ENCODE data around the gene CTSW.

The CTSW gene

DNA sequence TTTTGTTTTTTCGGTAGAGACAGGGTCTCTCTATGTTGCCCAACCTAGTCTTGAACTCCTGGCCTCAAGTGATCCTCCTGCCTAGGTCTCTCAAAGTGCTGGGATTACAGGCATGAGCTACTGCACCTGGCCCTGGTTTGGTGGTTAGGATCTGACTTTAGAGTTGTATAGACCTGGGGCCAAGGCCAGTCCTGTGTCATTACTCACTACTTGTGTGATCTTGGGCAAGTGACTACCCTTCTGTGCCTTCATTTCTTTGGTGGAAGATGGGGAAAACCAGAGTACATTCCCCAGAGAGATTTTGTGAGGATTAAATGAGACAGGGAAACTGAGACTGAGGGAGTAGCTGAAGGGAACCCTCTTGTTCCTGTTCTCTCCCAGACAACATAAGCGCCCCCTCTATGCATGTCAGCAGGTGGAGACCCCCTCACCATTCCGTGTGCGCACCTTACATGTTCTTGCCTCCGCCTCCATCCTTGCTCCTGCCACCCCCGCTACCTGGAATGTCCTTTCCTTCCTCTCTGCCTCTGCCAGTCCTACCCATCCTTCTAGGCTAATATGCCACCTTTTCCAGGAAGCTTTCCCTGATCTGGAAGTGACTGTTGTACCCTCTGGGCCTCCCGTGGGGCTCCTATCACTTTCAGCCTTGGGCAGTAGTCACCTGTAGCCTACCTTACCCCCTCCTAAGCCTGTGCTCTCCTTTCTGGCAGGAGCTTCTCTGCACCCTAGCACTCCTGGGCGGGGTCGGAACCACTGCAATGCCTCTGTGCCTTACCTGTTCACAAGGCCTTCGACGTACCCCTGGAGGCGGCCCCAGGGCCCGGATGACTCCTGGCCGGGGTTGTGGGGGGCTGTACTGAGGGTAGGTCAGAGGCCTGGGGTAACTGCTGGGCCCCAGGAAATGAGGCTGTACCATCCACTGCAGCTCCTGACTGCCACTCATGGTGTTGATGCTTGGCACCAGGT, 16.7 kb downstream of the CTSW start:
- Histone ChIP-seq H3K9ac (ENCODE audit: low read length) (peak overlapping the region; percentile 100), H3K27me3 (ENCODE audit: control insufficient read depth in 1 of 2, insufficient read depth in 1 of 2, low read length in 2 of 2) (no peaks in the 10 kb centered on the region), H2AK5ac (ENCODE audit: low read length, severe bottlenecking) (peak overlapping the region; percentile 43), H2BK12ac (ENCODE audit: low read length in 2 of 2) (peak overlapping the region in 1 of 2 experiments; percentile 20), H4K8ac (ENCODE audit: low read length) (no peak overlapping the region), H3K4me3 (ENCODE audit: insufficient read depth in 1 of 2, low read depth in 1 of 2, low read length in 2 of 2) (peak overlapping the region in 1 of 2 experiments; percentile 98), H2BK15ac (ENCODE audit: low read depth, poor library complexity, severe bottlenecking) (no peak overlapping the region), H3K4me1 (ENCODE audit: control insufficient read depth, insufficient read depth, low read depth, low read length) (peaks cover 43% of the 10 kb centered on the region), H3K79me1 (replicated peaks; ENCODE audit: low read length, poor library complexity, severe bottlenecking) (peaks cover under 1% of the 10 kb centered on the region), H3K4ac (ENCODE audit: low read depth in 1 of 2, low read length in 2 of 2) (peak overlapping the region in 1 of 2 experiments; percentile 26), H3K36me3 (ENCODE audit: control insufficient read depth in 1 of 2, insufficient read depth in 2 of 2, low read depth in 1 of 2, low read length in 2 of 2) (peaks cover 48 to 57% of the 10 kb centered on the region in 2 experiments), H3K14ac (ENCODE audit: low read length in 2 of 2) (peak overlapping the region in 1 of 2 experiments; percentile 64), H4K91ac (ENCODE audit: low read length) (no peak overlapping the region), H3K9me3 (ENCODE audit: control insufficient read depth, low read length) (no peaks in the 10 kb centered on the region), H3K4me2 (ENCODE audit: low read length, poor library complexity, severe bottlenecking) (peak overlapping the region; percentile 18), H2BK120ac (ENCODE audit: low read depth, low read length) (no peak overlapping the region), H2BK5ac (ENCODE audit: low read depth, low read length, poor library complexity, severe bottlenecking) (no peak overlapping the region), H3K18ac (ENCODE audit: low read depth in 1 of 2, low read length in 2 of 2) (peak overlapping the region in 1 of 2 experiments; percentile 29), H3K27ac (ENCODE audit: low read length, poor library complexity, severe bottlenecking) (peak overlapping the region; percentile 11), H3K23ac (ENCODE audit: low read length in 2 of 2) (peak overlapping the region in 1 of 2 experiments; percentile 95), H2AFZ (ENCODE audit: low read depth, low read length) (no peak overlapping the region)
- DNase-seq, result no peak
- 93% methylated on average over 14 of the region's 14 CpGs for WGBS

DNA sequence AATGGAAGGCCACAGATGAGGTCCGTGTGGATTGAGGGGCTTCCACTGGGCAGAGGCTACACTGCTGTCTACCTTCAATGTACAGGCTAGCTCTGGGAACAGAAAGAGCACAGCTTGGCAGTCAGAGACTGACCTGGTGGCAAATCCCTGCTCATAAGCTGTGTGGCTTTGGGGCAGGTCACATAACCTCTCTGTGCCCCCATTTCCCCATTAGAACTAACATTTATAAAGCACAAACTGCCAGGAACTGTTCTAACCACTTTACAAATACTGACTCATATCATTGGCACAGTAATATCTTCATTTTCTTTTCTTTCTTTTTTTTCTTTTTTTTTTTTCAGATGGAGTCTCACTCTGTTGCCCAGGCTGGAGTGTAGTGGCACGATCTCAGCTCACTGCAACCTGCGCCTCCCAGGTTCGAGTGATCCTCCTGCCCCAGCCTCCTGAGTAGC, 17.4 kb downstream of the CTSW start:
- Histone ChIP-seq H3K9me3 (ENCODE audit: control insufficient read depth, low read length) (no peaks in the 10 kb centered on the region), H3K23ac (ENCODE audit: low read length in 2 of 2) (peak overlapping the region in 1 of 2 experiments; percentile 95), H4K91ac (ENCODE audit: low read length) (no peak overlapping the region), H3K27ac (ENCODE audit: low read length, poor library complexity, severe bottlenecking) (peak overlapping the region; percentile 11), H2BK5ac (ENCODE audit: low read depth, low read length, poor library complexity, severe bottlenecking) (no peak overlapping the region), H3K4ac (ENCODE audit: low read depth in 1 of 2, low read length in 2 of 2) (no peak overlapping the region), H3K79me1 (replicated peaks; ENCODE audit: low read length, poor library complexity, severe bottlenecking) (peaks cover 2% of the 10 kb centered on the region), H3K18ac (ENCODE audit: low read depth in 1 of 2, low read length in 2 of 2) (no peak overlapping the region), H2AFZ (ENCODE audit: low read depth, low read length) (no peak overlapping the region), H3K4me1 (ENCODE audit: control insufficient read depth, insufficient read depth, low read depth, low read length) (peaks cover 41% of the 10 kb centered on the region), H2BK120ac (ENCODE audit: low read depth, low read length) (no peak overlapping the region), H3K14ac (ENCODE audit: low read length in 2 of 2) (no peak overlapping the region), H3K36me3 (ENCODE audit: control insufficient read depth in 1 of 2, insufficient read depth in 2 of 2, low read depth in 1 of 2, low read length in 2 of 2) (peaks cover 42 to 54% of the 10 kb centered on the region in 2 experiments), H2BK15ac (ENCODE audit: low read depth, poor library complexity, severe bottlenecking) (no peak overlapping the region), H2BK12ac (ENCODE audit: low read length in 2 of 2) (peak overlapping the region in 1 of 2 experiments; percentile 20), H2AK5ac (ENCODE audit: low read length, severe bottlenecking) (peak overlapping the region; percentile 43), H3K4me2 (ENCODE audit: low read length, poor library complexity, severe bottlenecking) (peak overlapping the region; percentile 46), H3K4me3 (ENCODE audit: insufficient read depth in 1 of 2, low read depth in 1 of 2, low read length in 2 of 2) (peak overlapping the region in 1 of 2 experiments; percentile 98), H3K9ac (ENCODE audit: low read length) (peak overlapping the region; percentile 100), H3K27me3 (ENCODE audit: control insufficient read depth in 1 of 2, insufficient read depth in 1 of 2, low read length in 2 of 2) (no peaks in the 10 kb centered on the region), H4K8ac (ENCODE audit: low read length) (peak overlapping the region; percentile 45)
- WGBS, result 86% methylated on average over 4 of the region's 4 CpGs
- no peak for DNase-seq

DNA sequence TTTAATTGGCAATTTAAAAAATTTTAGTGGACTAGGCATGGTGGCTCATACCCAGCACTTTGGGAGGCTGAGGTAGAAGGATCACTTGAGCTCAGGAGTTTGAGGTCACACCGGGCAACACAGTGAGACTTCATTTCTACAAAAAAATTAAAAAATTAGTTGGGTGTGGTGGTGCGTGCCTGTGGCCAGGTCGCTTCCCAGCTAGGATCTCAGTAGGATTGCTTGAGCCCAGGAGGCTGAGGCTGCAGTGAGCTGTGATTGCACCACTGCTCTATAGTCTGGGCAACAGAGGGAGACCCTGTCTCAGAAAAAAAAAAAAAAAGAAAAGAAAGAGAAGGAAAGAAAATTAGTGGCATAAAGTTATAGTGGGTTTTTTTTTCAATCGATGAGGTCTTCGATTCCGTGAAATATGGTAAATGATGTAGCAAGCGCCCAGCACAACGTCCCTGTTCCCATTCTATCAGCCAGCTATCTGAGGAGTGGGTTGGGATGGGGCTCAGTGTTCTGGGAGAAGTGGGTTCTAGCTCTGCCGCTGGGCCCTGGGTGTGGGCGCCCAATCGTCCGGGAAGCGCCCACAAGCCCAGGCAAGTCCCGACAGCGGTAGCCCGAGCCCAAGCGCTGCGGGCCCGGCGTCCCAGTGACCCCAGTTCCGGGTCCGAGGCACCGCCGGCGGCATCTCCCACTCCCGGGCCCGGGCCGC, 19.2 kb downstream of the CTSW start:
- H2AK5ac ChIP-seq (ENCODE audit: low read length, severe bottlenecking), result peak overlapping the region; percentile 11
- WGBS, result 8% methylated on average over 23 of the region's 28 CpGs
- peak overlapping the region; percentile 64 for H2BK120ac ChIP-seq (ENCODE audit: low read depth, low read length)
- H3K4me3 ChIP-seq (ENCODE audit: insufficient read depth in 1 of 2, low read depth in 1 of 2, low read length in 2 of 2), result peak overlapping the region; percentile 80 to 98
- H3K36me3 ChIP-seq (ENCODE audit: control insufficient read depth in 1 of 2, insufficient read depth in 2 of 2, low read depth in 1 of 2, low read length in 2 of 2), result peaks cover 29 to 38% of the 10 kb centered on the region in 2 experiments
- peak overlapping the region; percentile 70 for H2BK15ac ChIP-seq (ENCODE audit: low read depth, poor library complexity, severe bottlenecking)
- peak overlapping the region; percentile 100 for H3K9ac ChIP-seq (ENCODE audit: low read length)
- DNase-seq, result no peak
- H2BK5ac ChIP-seq (ENCODE audit: low read depth, low read length, poor library complexity, severe bottlenecking), result peak overlapping the region; percentile 95
- H4K91ac ChIP-seq (ENCODE audit: low read length), result peak overlapping the region; percentile 83
- peak overlapping the region; percentile 28 to 80 for H2BK12ac ChIP-seq (ENCODE audit: low read length in 2 of 2)
- peak overlapping the region; percentile 92 for H4K8ac ChIP-seq (ENCODE audit: low read length)
- peak overlapping the region; percentile 92 for H3K4me2 ChIP-seq (ENCODE audit: low read length, poor library complexity, severe bottlenecking)
- no peaks in the 10 kb centered on the region for H3K27me3 ChIP-seq (ENCODE audit: control insufficient read depth in 1 of 2, insufficient read depth in 1 of 2, low read length in 2 of 2)
- H2AFZ ChIP-seq (ENCODE audit: low read depth, low read length), result no peak overlapping the region
- peak overlapping the region in 1 of 2 experiments; percentile 1 for H3K14ac ChIP-seq (ENCODE audit: low read length in 2 of 2)
- peak overlapping the region; percentile 90 for H3K27ac ChIP-seq (ENCODE audit: low read length, poor library complexity, severe bottlenecking)
- peaks cover 44% of the 10 kb centered on the region for H3K4me1 ChIP-seq (ENCODE audit: control insufficient read depth, insufficient read depth, low read depth, low read length)
- peaks cover 2% of the 10 kb centered on the region for H3K79me1 ChIP-seq (replicated peaks; ENCODE audit: low read length, poor library complexity, severe bottlenecking)
- H3K9me3 ChIP-seq (ENCODE audit: control insufficient read depth, low read length), result no peaks in the 10 kb centered on the region
- H3K4ac ChIP-seq (ENCODE audit: low read depth in 1 of 2, low read length in 2 of 2), result peak overlapping the region; percentile 80
- H3K23ac ChIP-seq (ENCODE audit: low read length in 2 of 2), result no peak overlapping the region
- H3K18ac ChIP-seq (ENCODE audit: low read depth in 1 of 2, low read length in 2 of 2), result peak overlapping the region; percentile 78 to 95
